ENCODE data around the gene ARGFX. TPM values are rescaled to one million over a fixed set of nuclear protein-coding genes. Genes with fewer than 3 reads are reported as not detected.
"Not testable (repeated sequence)": the region's sequence is repeated elsewhere in the genome, so short reads cannot be mapped to it uniquely, and the experiment has no call there.

ARGFX gene
- total RNA-seq, 1 donor from 2014 or later = not detected

DNA sequence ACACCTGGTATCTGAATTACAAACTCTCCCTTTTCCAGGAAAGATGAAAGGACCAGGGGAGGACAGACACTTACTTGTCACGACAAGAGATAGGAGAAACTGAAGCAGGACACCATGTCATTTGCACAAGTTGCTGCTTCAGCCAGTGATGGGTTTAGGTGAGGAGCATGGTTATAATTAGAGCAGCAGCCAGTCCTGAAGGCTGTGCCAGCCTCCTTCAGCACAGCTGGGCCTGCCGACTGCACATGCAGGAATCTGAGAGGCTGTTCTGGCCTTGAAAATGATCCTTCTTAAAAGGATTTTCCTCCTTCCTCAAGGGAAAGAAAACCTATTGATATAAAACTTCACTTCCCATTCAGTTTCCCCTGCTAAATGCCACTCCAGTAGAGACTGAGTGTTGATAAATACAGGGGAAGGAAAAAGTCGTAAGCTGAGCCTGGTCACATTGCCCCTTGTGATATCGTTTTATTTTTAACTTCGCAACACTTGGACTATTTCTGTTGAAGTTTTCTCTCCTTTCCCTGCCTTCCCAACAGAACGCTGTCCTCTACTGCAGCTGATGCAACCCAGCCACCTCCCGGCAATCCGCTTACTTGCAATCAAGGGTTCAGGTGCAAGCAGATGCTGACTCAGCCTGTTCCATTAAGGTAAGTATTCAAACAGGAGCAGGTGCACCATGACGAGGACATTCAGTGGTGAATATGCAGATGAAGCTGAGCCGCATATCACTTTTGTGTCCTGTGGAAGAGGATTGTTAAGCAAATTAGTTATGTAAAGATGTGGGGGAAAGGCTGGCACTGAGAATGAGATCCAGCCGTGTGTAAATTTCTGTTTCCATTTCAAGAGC is 25.3 kb downstream of the ARGFX start, which contains the start of gene FBXO40:
Gene FBXO40 (plus strand): TSS at position 524 of the 847 bp plus-strand sequence. CDS start 27,197 bp downstream, outside the sequence.
- Mint-ChIP-seq H3K9me3 (no peaks in the 10 kb centered on the region), H3K4me1 (peaks cover 3% of the 10 kb centered on the region), H3K27me3 (ENCODE audit: insufficient read depth, low read depth) (peaks cover 2% of the 10 kb centered on the region), H3K4me3 (no peak within 1 kb of the TSS), H3K36me3 (no peaks in the 10 kb centered on the region), H3K27ac (no peak within 1 kb of the TSS)
- no peaks in the 10 kb centered on the region for H3K79me2 ChIP-seq (ENCODE audit: low read depth)
- H2AFZ ChIP-seq (replicated peaks) = peak within 1 kb of the TSS; percentile 68
- H3K9me3 ChIP-seq (ENCODE audit: low read depth) = no peaks in the 10 kb centered on the region
- no peak within 1 kb of the TSS for H3K9ac ChIP-seq
- H3K4me2 ChIP-seq = no peak within 1 kb of the TSS
- TF ChIP-seq EZH2phosphoT487 (IDR thresholded peaks at IDR 0.05) (no peak), EZH2 (IDR thresholded peaks at IDR 0.05) (no peak)
- TF ChIP-seq, protein P1, sequence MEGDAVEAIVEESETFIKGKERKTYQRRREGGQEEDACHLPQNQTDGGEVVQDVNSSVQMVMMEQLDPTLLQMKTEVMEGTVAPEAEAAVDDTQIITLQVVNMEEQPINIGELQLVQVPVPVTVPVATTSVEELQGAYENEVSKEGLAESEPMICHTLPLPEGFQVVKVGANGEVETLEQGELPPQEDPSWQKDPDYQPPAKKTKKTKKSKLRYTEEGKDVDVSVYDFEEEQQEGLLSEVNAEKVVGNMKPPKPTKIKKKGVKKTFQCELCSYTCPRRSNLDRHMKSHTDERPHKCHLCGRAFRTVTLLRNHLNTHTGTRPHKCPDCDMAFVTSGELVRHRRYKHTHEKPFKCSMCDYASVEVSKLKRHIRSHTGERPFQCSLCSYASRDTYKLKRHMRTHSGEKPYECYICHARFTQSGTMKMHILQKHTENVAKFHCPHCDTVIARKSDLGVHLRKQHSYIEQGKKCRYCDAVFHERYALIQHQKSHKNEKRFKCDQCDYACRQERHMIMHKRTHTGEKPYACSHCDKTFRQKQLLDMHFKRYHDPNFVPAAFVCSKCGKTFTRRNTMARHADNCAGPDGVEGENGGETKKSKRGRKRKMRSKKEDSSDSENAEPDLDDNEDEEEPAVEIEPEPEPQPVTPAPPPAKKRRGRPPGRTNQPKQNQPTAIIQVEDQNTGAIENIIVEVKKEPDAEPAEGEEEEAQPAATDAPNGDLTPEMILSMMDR (IDR thresholded peaks at IDR 0.05) = no peak
- no peaks in the 10 kb centered on the region for H3K4me1 ChIP-seq
- DNase-seq (ENCODE audit: low spot score) = peak; percentile 17
- H3K27me3 ChIP-seq = no peaks in the 10 kb centered on the region
- H3K4me3 ChIP-seq = no peak within 1 kb of the TSS
- no peaks in the 10 kb centered on the region for H3K36me3 ChIP-seq
- no peaks in the 10 kb centered on the region for H4K20me1 ChIP-seq (ENCODE audit: low read depth)
- peaks cover 8% of the 10 kb centered on the region for H3F3A ChIP-seq (ENCODE audit: low read depth)
- H3K27ac ChIP-seq = no peak within 1 kb of the TSS

DNA sequence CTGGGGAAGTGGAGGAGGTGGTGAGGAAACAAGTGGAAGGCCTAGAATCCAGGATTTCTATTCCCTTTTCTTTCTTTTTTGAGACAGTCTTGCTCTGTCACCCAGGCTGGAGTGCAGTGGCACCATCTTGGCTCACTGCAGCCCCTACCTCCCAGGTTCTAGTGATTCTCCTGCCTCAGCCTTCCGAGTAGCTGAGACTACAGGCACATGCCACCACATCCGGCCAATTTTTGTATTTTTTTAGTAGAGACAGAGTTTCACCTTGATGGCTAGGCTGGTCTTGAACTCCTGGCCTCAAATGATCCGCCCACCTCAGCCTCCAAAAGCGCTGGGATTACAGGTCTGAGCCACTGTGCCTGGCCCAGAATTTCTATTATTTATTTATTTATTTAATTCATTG is 26.1 kb downstream of the ARGFX start:
- not testable (repeated sequence) for H3F3A ChIP-seq (ENCODE audit: low read depth); H3K9me3 ChIP-seq (ENCODE audit: low read depth); H3K4me3 ChIP-seq; H3K27ac ChIP-seq; H3K4me1 Mint-ChIP-seq; H3K36me3 ChIP-seq; H3K36me3 Mint-ChIP-seq; H3K27ac Mint-ChIP-seq; H3K4me3 Mint-ChIP-seq; H3K4me1 ChIP-seq; H3K79me2 ChIP-seq (ENCODE audit: low read depth); H3K4me2 ChIP-seq; H2AFZ ChIP-seq (replicated peaks); H4K20me1 ChIP-seq (ENCODE audit: low read depth); H3K27me3 ChIP-seq; H3K27me3 Mint-ChIP-seq (ENCODE audit: insufficient read depth, low read depth); DNase-seq (ENCODE audit: low spot score); H3K9ac ChIP-seq; H3K9me3 Mint-ChIP-seq

DNA sequence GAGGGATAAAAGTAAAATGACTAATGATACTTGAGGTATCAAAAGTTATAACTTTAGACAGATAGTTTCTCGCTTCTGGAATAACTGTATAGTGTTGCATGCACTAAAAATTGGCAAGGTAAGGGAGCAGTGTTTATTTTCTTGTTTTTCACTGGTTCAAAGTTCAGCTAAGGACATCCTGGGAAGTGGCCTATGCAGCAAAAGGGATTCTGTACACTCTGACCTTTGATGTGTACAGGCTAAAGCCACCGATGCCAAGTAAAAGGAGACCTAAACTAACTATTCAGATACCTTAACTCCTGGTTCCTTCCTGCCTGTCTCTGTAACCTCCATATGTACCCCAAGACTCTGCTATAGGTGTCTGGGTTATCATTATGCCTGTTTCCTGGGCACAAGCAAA is 27.1 kb downstream of the ARGFX start:
- peaks cover 8% of the 10 kb centered on the region for H3F3A ChIP-seq (ENCODE audit: low read depth)
- no peak for DNase-seq (ENCODE audit: low spot score)
- H3K9me3 Mint-ChIP-seq = no peaks in the 10 kb centered on the region
- no peaks in the 10 kb centered on the region for H3K9me3 ChIP-seq (ENCODE audit: low read depth)
- H3K4me2 ChIP-seq = no peak overlapping the region
- H4K20me1 ChIP-seq (ENCODE audit: low read depth) = no peaks in the 10 kb centered on the region
- H3K27me3 ChIP-seq = no peaks in the 10 kb centered on the region
- H3K4me3 Mint-ChIP-seq = no peak overlapping the region
- TF ChIP-seq, protein P1 (IDR thresholded peaks at IDR 0.05) = no peak
- TF ChIP-seq EZH2 (IDR thresholded peaks at IDR 0.05) = no peak
- TF ChIP-seq EZH2phosphoT487 (IDR thresholded peaks at IDR 0.05) = no peak
- peaks cover 3% of the 10 kb centered on the region for H3K4me1 Mint-ChIP-seq
- H2AFZ ChIP-seq (replicated peaks) = no peak overlapping the region
- H3K27ac ChIP-seq = no peak overlapping the region
- H3K4me1 ChIP-seq = no peaks in the 10 kb centered on the region
- no peak overlapping the region for H3K27ac Mint-ChIP-seq
- H3K27me3 Mint-ChIP-seq (ENCODE audit: insufficient read depth, low read depth) = peaks cover 2% of the 10 kb centered on the region
- H3K36me3 ChIP-seq = no peaks in the 10 kb centered on the region
- H3K79me2 ChIP-seq (ENCODE audit: low read depth) = no peaks in the 10 kb centered on the region
- no peak overlapping the region for H3K9ac ChIP-seq
- H3K4me3 ChIP-seq = no peak overlapping the region
- H3K36me3 Mint-ChIP-seq = no peaks in the 10 kb centered on the region

DNA sequence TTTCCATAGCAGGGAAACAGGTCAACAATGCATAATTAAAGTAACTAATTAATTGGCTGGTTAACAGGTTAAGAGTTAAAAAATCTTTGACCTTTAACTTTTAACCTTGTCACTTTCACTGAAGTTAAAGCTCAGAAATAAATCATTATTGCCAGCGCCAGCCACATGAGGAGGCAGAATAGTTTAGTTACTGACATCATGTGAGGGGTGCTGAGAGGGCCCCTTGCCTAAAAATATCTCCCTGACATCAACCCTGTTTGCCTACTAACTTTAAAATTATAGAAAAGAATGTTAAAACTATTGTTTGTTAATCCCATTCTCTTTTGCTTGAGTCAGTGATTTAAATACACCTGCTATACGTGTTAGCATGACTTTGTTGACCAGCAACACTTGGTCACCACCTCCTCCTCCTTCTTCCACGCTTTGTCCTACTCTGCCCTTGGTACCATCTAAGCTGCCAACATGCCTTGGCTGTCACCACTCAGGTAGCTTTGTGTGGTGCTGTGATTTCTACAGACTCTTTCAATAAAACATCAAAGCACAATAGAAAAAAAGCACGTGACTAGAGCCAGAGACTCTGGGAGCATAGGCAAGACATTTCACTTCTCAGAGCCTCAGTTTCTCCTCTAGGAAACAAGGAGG is 28.1 kb downstream of the ARGFX start:
- Histone ChIP-seq H3K27ac (no peak overlapping the region), H3K9me3 (ENCODE audit: low read depth) (no peaks in the 10 kb centered on the region), H2AFZ (replicated peaks) (no peak overlapping the region), H3K9ac (no peak overlapping the region), H3K4me1 (no peaks in the 10 kb centered on the region), H3K36me3 (no peaks in the 10 kb centered on the region), H3K79me2 (ENCODE audit: low read depth) (no peaks in the 10 kb centered on the region), H3K4me2 (no peak overlapping the region), H4K20me1 (ENCODE audit: low read depth) (no peaks in the 10 kb centered on the region), H3F3A (ENCODE audit: low read depth) (peaks cover 8% of the 10 kb centered on the region), H3K4me3 (no peak overlapping the region), H3K27me3 (no peaks in the 10 kb centered on the region)
- no peak overlapping the region for H3K27ac Mint-ChIP-seq
- H3K36me3 Mint-ChIP-seq = no peaks in the 10 kb centered on the region
- peaks cover 3% of the 10 kb centered on the region for H3K4me1 Mint-ChIP-seq
- TF ChIP-seq EZH2phosphoT487 (IDR thresholded peaks at IDR 0.05) = no peak
- TF ChIP-seq EZH2 (IDR thresholded peaks at IDR 0.05) = no peak
- TF ChIP-seq, protein P1 (IDR thresholded peaks at IDR 0.05) = no peak
- DNase-seq (ENCODE audit: low spot score) = no peak
- H3K9me3 Mint-ChIP-seq = no peaks in the 10 kb centered on the region
- H3K4me3 Mint-ChIP-seq = no peak overlapping the region
- H3K27me3 Mint-ChIP-seq (ENCODE audit: insufficient read depth, low read depth) = peaks cover 2% of the 10 kb centered on the region

All from neural progenitor cell (in vitro differentiated cells).